ENCODE measurements around the gene PHF21A.

Gene PHF21A

DNA sequence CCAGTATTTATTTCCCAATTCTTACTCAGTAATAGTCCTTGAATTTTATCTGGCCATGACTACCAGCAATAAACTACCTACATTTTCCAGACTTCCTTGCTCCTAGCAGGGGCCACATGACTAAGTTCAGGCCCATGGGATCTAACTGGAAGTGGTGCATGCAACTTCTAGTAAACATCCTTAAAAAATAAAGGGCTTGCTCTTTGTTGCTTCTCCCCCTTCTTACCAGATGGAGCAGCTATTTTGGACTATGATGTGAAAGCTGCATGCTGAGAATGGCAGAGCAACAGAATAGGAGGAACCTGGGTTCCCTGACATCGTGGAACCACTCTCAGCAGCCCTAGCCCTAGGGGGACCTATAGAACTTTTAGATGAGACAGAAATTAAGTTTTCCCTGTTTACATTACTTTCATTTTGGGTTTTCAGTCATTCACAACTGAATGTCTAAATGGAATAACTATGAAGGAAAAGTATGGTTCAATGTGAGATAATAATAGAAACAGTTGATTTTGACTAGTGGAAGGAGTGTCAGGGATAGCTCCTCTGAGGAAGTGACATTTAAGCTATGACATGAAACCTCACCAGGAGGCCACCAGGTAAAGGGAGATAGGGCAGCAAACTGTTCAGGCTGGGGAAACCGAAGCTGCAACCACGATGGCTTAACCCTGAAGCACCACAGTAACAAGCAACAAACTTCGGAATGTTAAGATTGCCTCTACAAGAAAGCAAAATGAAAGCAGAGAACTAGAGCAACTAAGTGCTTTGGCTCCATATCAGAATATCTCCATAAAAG, 48.9 kb downstream of the PHF21A start:
- DNase-seq = no peak

GRCh38 chr11:46071091-46071490, 50.2 kb downstream of the PHF21A start:
- no peak for DNase-seq

DNA sequence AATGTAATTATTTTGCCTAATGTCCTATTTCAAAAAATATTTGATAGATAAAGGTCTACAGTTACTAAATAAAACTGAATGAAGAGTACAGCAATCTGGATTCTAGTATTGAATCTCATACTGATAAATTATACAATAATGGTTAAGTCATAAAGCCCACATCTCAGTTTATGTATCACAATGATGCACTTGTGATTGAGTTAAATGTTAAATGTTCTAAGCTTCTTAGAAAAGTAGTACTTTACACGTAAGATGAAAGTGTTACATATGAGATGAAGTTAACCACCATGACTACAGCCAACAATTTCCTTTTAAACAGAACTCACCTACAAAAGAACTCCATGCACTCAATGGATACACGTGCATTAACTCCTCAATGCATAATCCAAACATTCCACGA, 51.7 kb downstream of the PHF21A start:
- DNase-seq = no peak

DNA sequence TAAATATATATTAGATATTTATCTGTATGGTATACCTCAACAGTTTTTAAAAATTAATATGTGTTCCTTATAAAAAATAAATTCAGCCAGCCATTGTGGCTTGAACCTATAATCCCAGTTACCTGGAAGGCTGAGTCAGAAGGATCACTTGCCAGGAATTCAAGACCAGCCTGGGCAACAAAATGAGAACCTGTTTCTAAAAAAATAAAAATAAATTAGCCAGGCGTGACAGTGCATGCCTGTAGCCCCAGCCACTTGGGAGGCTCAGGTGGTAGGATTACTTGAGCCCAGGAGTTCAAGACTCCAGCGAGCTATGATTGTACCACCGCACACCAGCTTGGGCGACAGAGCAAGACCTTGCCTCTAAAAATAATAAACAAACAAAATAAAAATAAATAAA, 54.9 kb downstream of the PHF21A start:
- no peak for DNase-seq

- DNase-seq = no peak
Observed at GRCh38 chr11:46065681-46066080, 55.6 kb downstream of the PHF21A start.

DNA sequence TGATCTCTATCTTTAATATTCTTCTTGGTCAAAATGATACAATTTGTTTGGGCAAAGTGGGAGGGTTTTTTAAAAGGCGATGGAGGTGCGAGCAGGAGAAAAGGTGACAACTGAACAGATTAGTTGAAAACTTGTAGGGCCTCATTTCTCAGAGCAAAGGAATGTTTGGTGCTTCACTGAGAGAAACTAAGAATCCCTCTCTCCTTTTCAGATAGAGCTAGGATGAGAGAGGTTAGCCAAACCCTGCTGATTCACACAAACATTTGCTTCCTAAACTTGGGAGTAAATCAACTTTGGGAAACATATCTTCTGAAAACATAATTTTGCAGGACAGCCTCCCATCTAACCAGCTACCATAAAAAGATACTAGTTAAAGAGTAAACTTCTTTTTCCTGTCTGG, 57.0 kb downstream of the PHF21A start:
- no peak for DNase-seq

DNA sequence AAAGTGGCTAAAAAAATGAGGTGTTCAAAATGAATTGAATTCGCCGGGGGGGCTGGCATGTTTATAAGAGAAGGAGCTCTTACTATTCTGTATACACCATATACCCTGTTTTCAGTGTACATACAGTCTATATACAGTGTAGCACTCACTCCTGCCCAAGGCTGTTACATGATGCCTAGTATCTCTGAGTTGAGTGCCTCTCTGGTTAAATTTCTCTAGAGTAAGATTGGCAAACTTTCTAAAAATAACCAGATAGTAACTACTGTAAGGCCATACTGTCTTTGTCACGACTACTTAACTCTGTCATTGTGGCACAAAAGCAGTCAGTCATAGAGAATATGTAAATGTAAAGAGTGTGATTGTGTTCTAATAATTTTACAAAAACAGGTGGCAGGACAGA, 58.1 kb downstream of the PHF21A start:
- no peak for DNase-seq

DNA sequence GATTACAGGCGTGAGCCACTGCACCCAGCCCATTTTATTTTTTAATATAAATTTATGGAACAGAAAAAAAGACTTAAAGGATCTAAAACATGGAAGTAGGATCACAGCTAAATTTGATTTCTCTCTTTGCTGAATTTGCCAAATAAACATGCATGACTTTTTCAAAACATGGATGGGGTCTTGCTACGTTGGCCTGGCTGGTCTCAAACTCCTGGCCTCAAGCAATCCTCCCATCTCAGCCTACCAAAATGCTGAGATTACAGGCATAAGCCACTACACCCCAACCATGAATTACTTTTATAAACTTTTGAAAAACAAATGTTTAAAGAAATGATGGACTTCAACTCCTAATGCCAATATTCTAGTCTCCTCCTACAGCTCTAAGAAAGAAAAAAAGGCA, 61.2 kb downstream of the PHF21A start:
- no peak for DNase-seq

- no peak for DNase-seq
Observed at GRCh38 chr11:46057489-46057888, 63.8 kb downstream of the PHF21A start.

- DNase-seq = no peak
Observed at GRCh38 chr11:46055371-46055770, 65.9 kb downstream of the PHF21A start.

- no peak for DNase-seq
Observed at GRCh38 chr11:46051102-46051501, 70.2 kb downstream of the PHF21A start.

- no peak for DNase-seq
Observed at GRCh38 chr11:46050662-46051061, 70.6 kb downstream of the PHF21A start.

- DNase-seq = no peak
Observed at GRCh38 chr11:46050003-46050461, 71.2 kb downstream of the PHF21A start.

DNA sequence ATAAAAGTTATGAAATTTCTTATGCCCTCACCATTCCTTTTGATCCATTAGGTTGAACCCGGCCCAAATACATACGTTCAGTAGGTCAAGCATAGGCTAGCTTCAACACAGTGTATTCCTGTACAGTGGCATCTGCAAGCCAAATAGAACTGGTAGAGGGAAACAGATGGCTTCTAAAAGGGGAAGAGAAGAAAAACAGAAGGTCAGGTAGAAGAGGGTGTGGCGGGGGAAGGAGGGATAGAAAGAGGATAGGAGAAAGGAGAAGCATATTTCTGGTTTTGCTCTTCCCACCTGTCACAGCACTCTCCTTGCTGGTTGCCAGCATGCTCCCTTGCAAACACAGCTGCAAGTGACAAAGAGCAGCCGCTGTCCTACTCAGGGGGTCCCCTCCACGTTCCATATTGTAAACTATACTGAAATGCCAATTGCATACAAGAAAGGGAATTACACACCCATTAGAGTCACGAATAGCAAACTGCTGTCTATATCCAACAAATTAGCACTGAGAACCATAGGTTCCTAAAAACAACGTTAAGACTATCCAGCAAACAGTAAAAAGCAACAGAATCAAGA, 71.8 kb downstream of the PHF21A start:
- no peak for DNase-seq

DNA sequence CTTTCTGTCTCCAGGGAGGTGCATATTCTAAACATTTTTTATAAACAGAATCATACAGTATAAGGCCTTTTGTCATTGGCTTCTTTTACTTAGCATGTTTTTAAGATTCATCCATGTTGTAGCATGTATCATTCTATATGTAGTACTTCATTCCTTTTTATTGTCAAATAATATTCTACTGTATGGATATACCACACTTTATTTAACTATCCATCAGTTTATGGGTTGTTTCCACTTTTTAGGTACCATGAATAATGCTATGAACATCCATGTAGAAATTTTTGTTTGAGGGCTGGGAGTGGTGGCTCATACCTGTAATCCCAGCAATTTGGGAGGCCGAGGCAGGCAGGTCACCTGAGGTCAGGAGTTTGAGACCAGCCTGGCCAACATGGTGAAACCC, 73.1 kb downstream of the PHF21A start:
- DNase-seq = no peak

DNA sequence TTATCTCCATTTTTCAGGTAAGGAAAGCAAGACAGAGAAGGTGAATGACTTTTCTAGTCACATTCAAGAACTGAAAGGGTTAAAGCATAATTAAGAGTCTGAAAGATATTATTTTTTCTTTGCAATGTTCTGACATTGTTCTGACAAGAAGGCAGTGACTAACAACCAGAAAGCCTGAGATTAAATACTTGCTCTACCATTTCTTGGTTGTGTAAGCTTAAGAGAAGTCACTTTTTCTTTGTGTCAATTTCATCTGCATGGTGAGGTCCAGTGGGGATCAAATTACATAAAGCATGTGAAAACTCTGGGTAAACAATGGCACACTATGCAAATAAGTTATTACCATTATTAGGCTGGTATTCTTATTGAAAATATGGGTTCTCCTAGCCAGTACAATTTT, 73.7 kb downstream of the PHF21A start:
- DNase-seq = no peak

DNA sequence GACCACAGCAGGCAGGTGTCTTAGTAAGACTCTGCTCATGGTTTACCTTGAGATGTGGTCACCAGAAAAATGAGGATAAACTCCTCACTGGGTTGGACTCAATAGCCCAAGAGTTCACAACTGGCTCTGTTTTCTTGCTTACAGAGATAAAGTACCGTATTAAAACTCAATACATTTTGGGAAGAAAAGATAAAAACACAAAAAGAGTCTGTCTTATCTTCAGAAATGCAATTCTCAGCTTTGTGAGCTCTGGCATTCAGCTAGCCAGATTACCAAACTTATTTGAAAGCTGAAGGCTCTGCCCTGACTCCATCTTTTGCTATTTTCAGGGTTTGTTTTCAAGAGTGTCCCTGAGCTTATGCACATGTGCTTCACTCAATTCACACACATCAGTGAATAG, 75.4 kb downstream of the PHF21A start:
- no peak for DNase-seq

DNA sequence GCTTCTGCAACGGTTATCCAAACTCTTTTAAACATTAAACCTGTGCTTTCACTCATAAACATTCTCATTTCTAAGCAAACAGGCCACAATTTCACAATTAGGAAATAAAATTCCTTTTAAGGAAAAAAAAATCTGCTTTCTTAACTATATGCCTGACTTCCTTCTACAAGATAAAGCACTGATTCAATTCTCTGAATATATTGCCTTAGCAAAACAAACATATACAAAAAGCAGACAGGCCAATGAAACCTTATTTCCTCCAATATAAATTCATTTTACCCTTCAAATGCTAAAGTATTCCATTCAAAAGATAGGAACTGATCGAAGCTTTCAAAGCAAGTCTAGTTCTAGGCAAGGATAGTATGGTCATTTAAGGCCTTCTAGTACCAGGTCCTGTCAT, 76.7 kb downstream of the PHF21A start:
- DNase-seq = no peak

GRCh38 chr11:46039990-46040389, 81.3 kb downstream of the PHF21A start:
- no peak for DNase-seq

DNA sequence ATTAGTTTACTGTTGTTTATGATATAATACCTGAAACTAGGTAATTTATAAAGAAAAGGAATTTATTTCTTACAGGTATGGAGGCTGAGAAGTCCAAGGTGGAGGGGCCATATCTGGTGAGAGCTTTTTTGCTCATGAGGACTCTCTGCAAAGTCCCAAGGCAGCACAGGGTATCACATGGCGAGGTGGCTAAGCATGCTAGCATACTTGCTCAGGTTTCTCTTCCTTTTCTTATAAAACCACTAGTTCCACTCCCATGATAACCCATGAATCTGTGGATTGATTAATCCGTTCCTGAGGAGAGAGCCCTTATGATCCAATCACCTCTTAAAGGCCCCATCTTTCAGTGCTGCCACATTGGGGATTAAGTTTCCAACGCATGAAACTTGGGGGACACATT, 82.7 kb downstream of the PHF21A start:
- no peak for DNase-seq

DNA sequence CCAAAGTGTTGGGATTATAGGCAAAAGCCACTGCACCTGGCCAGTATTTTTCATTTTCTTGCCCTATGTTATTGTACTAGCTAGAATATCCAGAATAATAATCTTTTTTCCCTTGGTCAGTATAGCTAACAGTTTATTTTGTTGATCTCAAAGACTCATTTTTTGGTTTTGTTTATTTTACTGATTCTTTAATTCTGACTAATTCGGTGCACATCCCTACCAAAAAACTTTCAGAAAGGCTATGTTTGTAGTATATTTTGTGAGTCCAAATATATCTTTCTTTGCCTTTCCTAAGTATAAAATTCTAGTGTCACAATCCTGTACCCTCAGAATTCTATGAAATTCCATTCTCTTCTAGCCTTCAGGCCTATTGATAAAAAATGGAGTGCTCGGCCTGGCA, 84.3 kb downstream of the PHF21A start:
- DNase-seq = no peak

- DNase-seq = no peak
Observed at GRCh38 chr11:46036009-46036408, 85.2 kb downstream of the PHF21A start.

GRCh38 chr11:46034041-46034440, 87.2 kb downstream of the PHF21A start:
- no peak for DNase-seq

DNA sequence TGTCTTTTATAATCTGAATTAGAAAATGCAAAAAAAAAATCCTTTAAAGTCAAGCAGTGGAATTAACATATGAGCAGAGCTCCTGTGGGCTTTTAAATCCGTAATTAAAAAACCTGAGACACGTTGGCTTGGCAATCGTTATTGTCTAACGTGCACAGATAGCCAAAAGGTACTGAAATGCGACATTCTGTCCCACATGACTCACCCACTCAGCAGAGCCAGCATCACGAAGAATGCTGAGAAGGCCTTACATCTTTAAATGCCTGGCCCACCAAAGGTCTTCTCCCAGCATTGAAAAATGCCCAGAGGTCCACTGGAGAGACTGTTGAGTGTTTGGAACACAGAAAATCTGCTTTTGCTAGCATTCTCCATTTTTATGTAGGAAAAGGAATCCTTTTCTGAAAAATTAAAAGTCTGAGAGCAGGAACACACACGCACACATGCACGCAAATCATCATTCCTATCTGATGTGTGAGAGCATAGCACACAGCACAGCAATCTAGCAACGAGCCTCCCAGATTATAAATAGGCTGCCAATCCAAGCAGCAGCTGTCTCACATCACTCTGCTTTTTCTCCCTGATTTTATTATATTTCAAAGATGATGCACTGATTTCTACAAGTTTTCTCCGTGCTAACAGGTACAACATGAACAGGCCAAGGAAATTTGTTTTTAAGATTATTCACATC, 94.5 kb downstream of the PHF21A start:
- no peak for DNase-seq
